ENCODE data around the gene MANSC4.
A peak's percentile ranks its signal among the peaks of the same experiment; 100 is the strongest.

MANSC4 gene

GRCh38 chr12:27797301-27798025 lies 17.4 kb upstream of the MANSC4 start:
- no peak for DNase-seq

- DNase-seq, result no peak
These were observed 16.1 kb upstream of the MANSC4 start for GRCh38 chr12:27796128-27796527.

- no peak for DNase-seq
These were observed 15.0 kb upstream of the MANSC4 start for GRCh38 chr12:27794818-27795584.

- no peak for DNase-seq
These were observed 10.1 kb upstream of the MANSC4 start for GRCh38 chr12:27790179-27790578.

- no peak for DNase-seq
These were observed 7.5 kb upstream of the MANSC4 start for GRCh38 chr12:27787559-27787958.

- no peak for DNase-seq
These were observed 6.0 kb upstream of the MANSC4 start for GRCh38 chr12:27785882-27786570.

- DNase-seq, result no peak
These were observed 2.4 kb upstream of the MANSC4 start for GRCh38 chr12:27782481-27782880.

- no peak for DNase-seq
These were observed 1.6 kb upstream of the MANSC4 start for GRCh38 chr12:27781680-27782079.

- DNase-seq, result peak; percentile 46
These were observed 774 bp upstream of the MANSC4 start for GRCh38 chr12:27780612-27781408.

- peak; percentile 19 for DNase-seq
These were observed 568 bp downstream of the MANSC4 start for GRCh38 chr12:27779416-27779919.

- DNase-seq, result no peak
These were observed 1.8 kb downstream of the MANSC4 start for GRCh38 chr12:27778206-27778605.

GRCh38 chr12:27777141-27777540 lies 2.9 kb downstream of the MANSC4 start:
- DNase-seq, result no peak

GRCh38 chr12:27772328-27773049 lies 7.5 kb downstream of the MANSC4 start:
- DNase-seq, result no peak

GRCh38 chr12:27771481-27772327 lies 8.3 kb downstream of the MANSC4 start:
- no peak for DNase-seq

GRCh38 chr12:27769142-27769673 lies 10.8 kb downstream of the MANSC4 start:
- DNase-seq, result no peak

- no peak for DNase-seq
These were observed 13.4 kb downstream of the MANSC4 start for GRCh38 chr12:27766587-27766986.

- DNase-seq, result no peak
These were observed 17.3 kb downstream of the MANSC4 start for GRCh38 chr12:27762757-27763156.

GRCh38 chr12:27756670-27757195 lies 23.3 kb downstream of the MANSC4 start:
- no peak for DNase-seq

GRCh38 chr12:27754795-27755194 lies 25.2 kb downstream of the MANSC4 start:
- no peak for DNase-seq

- no peak for DNase-seq
These were observed 28.5 kb downstream of the MANSC4 start for GRCh38 chr12:27751386-27752047.

Data from CD4-positive, alpha-beta T cell treated with Interleukin-6 for 4 hours (primary cell).